HG03139 (cell line): ENCODE data around the gene MPL.

Experiments used
- ATAC-seq: cut with Tn5 transposase; IDR thresholded peaks from one replicate; pipeline ENCODE4 v1.9.1; 2021; ENCODE audit not compliant: unreplicated experiment

The MPL gene

DNA sequence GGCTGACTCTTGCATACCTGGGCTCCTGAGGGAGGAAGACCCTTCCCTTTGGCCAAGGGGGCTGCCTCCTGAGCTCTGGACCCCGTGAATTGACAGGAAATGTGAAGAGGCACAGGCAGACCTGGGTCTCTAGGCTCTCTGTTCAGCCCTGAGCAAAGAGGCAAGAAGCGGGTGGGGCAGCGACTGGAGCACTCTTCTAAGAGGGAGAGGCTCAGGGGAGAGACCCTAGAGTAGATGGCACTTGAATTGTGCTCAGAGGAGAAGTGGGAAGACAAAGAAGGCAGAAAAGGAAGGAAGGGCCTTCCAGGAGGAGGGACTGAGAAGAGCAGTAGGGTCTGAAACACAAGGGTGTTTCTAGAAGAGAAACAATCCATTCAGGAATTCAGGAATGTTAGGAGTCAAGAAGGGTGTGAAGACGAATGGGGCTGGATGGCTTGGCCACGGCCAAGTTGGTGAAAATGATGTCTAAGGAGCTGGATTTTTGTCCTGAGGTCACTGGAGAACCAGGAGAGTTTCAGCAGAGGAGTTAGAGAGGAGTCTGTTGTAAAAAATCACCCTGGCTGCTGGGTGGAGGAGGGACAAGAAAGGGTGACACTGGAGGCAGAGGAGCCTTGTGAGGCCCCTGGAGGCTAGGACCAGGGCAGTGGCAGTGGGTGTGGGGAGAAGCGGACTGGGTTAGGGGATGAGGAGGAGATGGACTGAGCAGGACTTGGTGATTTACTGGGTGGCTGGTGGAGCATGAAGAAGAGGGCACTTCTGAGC lies 31.5 kb upstream of the MPL start:
- ATAC-seq = no peak

DNA sequence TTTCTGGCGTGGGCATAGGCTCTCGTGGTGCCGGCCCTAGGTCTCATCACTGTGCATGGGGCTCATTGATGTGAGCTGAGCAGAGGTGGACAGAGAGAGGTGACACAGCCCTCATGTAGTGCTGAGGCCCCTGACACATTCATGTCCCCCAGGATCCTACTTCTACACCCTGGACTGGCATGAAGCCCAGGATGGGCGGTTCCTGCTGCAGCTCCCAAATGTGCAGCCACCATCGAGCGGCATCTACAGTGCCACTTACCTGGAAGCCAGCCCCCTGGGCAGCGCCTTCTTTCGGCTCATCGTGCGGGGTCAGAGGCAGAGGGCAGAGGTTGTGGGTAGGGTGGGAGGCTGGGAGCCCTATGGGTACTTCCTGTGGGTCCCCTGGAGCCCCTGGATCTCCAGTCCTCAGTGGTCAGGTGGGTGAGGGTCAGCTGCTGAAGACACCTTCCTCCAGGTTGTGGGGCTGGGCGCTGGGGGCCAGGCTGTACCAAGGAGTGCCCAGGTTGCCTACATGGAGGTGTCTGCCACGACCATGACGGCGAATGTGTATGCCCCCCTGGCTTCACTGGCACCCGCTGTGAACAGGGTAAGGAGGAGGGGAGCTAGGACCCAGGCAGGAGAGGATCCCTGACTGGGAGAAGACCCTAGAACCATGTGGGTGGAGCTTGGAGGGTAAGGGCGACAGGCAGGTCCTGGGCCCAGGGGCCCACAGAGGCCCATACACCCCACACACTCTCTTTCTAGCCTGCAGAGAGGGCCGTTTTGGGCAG lies 30.7 kb upstream of the MPL start:
- no peak for ATAC-seq

DNA sequence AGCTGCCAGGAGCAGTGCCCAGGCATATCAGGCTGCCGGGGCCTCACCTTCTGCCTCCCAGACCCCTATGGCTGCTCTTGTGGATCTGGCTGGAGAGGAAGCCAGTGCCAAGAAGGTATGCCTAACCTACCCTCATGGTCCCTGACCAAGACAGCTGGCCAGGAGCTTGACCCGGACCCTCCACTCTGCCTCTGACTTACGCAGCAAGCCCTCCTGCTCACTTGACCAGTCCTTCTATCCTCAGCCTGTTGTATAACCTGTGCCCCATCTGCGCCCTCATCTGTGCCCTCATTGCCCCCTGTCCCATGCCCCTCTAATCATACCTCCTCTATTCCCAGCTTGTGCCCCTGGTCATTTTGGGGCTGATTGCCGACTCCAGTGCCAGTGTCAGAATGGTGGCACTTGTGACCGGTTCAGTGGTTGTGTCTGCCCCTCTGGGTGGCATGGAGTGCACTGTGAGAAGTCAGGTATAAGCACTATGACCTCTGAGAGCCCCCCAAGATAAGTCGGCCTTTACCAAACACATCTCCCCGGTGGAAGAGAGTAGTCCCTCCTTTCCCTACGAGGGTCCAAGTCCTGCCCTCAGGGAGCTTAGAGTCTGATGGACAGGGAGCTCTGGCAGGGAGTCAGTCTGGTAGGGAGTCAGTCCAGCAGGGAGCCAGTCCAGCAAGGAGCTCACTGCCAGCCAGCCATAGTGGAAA lies 30.0 kb upstream of the MPL start:
- no peak for ATAC-seq

DNA sequence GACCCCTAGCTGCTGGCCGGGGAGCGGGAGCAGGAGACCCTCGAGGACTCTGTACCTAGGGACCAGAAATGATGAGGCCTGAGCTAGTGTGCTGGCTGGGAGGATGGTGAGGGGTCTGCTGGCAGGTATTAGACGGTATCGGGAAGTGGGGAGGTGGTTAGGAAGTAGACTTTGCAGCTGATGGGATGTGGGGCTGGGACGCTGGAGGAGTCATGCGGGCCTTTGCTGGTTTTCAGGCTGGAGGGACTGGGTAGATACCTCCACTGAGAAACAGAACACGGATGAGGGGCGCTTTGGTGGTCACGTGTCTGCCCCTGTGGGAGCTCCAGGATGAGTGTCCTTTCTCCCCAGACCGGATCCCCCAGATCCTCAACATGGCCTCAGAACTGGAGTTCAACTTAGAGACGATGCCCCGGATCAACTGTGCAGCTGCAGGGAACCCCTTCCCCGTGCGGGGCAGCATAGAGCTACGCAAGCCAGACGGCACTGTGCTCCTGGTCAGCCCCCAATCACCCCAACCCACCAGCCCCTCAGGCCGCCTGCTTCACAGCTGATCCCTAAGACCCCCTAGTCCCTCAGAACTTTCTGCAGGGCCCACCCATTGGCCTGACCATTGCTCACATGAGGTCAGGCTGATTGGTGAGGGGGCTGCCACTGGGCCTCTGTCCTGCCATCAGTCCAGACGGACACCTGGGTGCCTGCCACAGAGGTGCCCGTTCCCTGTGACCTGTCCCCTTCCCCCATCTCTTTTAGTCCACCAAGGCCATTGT lies 28.8 kb upstream of the MPL start:
- no peak for ATAC-seq

DNA sequence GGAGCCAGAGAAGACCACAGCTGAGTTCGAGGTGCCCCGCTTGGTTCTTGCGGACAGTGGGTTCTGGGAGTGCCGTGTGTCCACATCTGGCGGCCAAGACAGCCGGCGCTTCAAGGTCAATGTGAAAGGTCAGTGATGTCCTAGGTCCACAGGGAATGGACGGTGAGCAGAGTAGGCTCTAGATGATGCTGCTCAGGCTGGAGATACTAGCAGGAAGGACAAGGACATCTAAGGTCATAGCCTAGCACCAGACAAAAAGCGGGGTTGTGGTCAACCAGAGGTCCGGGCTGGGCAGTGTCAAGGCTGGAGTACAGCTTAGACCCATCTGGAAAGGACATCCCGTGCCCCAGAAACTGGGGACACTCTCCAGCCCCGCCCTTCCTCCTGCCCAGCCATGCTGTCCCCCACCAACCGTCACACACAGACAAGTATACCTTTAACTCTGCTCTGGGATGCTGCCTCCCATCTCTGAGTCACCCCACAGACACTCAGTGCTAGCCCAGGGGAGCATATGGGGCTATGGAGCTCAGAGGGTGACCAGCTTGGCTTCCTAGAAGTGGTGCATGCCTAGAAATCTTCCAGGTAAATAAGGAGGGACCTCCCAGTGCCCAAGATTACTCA lies 28.1 kb upstream of the MPL start:
- no peak for ATAC-seq

DNA sequence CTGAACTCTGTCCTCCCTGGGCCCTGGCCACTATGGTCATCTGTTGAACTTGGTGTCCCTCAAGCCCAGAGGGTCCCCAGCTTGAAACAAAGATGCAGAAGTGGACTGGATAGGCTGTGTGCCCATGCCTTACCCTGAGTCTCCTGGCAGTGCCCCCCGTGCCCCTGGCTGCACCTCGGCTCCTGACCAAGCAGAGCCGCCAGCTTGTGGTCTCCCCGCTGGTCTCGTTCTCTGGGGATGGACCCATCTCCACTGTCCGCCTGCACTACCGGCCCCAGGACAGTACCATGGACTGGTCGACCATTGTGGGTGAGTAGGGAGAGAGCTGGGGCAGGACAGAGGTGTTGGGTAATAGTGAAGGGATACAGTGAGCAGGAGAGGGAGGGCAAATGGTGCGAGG lies 26.1 kb upstream of the MPL start:
- no peak for ATAC-seq

DNA sequence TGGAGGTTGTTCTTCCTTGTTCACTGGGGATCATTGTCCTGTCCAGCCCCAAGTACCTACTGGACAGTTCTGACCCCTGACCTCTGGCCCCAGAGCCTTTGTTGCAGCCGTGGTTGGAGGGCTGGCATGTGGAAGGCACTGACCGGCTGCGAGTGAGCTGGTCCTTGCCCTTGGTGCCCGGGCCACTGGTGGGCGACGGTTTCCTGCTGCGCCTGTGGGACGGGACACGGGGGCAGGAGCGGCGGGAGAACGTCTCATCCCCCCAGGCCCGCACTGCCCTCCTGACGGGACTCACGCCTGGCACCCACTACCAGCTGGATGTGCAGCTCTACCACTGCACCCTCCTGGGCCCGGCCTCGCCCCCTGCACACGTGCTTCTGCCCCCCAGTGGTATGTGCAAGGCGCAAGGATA lies 25.4 kb upstream of the MPL start:
- ATAC-seq = no peak

DNA sequence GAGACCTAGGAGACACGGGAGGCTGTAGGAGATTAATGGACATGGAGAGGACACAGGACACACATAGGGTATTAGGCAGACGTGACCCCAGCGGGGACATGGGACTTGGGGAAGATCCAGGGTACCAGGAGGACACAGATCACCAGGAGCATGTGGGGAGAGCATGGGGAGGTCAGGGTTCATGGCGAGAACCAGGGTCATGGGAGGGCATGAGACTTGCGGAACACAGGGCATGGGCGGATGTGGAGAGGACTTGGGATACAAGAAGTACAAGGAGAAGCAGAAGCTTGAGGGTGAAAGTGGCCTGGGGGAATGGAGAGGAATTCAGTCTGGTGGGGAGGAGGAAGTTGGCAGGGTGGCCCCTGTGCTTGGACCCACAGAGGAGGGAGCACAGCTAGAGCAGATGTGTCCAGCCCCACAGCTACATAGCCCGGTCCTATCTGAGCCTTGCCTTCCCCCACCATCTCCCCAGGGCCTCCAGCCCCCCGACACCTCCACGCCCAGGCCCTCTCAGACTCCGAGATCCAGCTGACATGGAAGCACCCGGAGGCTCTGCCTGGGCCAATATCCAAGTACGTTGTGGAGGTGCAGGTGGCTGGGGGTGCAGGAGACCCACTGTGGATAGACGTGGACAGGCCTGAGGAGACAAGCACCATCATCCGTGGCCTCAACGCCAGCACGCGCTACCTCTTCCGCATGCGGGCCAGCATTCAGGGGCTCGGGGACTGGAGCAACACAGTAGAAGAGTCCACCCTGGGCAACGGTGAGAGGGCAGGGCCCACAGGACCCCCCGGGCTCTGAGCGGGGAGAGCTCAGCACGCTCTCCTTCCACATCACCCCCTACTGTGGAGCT lies 24.7 kb upstream of the MPL start:
- no peak for ATAC-seq

DNA sequence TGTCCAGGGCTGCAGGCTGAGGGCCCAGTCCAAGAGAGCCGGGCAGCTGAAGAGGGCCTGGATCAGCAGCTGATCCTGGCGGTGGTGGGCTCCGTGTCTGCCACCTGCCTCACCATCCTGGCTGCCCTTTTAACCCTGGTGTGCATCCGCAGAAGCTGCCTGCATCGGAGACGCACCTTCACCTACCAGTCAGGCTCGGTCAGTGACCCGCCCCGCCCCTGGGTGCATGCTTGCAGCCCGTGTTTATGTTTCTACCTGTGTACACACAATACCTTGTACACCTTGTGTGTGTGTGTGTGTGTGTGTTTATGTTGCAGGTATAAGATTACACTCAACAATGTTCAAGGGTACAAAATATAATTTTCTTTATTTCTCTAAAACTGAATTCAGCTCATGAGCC lies 23.8 kb upstream of the MPL start:
- no peak for ATAC-seq

DNA sequence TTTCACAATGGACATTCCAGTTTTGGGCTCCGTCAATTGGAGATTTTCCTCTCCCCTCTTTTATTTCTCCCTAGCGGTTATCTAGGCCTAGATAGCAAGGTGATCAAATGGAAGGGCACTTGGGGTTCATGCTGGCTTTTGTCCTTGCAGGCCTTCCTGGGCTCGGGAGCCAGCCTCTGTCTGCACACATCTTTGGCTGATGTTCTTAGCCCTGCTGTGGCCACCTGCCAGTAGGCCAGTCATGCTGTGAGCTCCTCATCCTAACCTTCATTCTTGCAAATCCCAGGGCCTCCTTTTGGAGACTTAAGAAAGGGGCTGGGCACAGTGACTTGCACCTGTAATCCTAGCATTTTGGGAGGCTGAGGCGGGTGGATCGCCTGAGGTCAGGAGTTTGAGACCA lies 23.4 kb upstream of the MPL start:
- ATAC-seq = no peak

DNA sequence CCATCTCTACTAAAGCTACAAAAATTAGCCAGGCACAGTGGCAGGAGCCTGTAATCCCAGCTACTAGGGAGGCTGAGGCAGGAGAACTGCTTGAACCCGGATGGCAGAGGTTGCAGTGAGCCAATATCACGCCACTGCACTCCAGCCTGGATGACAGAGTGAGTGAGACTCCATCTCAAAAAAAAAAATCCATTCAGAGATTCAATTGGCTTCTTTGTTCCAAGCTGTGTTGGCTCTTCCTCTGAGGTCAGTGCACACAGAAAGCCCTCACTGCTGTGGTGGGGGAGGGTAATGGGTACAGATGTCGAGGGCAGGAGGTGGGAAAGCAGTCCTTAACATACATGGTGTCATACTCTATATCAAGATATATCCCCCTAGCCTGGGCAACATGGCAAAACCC lies 22.1 kb upstream of the MPL start:
- ATAC-seq = no peak

DNA sequence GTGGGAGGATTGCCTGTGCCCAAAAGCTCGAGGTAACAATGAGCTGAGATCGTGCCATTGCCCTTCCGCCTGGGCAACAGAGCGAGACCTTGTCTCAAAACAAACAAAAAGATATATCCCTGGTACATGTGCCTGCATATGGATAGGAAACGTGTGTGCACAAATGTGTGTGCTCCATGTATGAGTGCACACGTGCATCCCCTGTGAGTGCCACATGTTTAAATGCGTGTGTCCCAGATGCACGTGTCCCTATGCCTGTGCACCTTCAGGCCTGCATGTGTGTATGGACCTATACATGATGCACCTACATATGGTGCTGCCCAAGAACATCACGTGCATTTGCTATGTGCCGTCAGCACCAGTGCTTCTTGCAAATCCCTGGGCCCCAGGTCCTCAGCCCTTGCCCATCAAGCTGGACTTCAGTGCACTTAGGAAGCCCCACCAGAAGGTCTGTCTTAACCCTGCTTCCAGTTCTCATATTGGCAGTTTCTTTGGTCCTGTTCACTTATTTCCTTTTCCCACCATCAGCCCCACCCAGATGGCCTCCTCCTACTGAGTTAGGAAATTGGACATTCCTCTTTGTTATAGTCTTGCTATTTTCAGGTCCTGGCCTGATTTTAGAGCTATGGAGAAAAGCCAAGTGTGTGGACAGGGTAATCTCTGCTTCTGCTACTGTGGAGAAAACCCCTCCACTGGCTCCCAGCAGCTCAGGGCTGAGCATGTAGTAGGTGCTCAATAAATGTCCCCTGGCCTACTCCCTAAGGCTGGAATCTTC lies 21.5 kb upstream of the MPL start:
- no peak for ATAC-seq

DNA sequence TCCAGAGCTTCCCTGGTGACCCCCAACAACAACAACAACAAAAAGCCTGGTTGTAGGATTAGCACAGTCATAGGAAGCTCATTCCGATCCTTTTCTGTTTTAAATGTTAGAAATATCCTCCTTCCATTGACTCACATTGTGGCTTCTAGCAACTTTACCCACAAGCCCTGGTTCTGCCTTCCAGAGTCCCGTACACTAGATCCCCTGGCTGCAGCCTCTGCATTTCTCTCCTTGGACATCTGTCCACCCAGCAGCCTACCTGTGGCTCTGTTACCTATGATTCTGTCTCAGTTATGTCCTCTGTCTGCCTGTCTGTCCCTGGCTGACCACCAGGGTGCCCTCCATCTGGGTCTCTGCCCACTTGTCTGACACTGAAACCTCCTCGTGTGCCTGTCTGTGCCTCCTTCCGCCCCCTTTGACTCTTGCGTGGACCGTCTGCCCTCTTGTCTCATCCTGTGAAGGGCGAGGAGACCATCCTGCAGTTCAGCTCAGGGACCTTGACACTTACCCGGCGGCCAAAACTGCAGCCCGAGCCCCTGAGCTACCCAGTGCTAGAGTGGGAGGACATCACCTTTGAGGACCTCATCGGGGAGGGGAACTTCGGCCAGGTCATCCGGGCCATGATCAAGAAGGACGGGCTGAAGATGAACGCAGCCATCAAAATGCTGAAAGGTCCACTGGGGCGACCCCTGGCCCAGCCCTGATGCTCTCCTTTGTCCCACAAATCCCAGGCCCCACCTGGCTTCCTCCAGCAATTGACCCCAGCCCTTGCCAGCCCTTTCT lies 20.7 kb upstream of the MPL start:
- ATAC-seq = no peak

DNA sequence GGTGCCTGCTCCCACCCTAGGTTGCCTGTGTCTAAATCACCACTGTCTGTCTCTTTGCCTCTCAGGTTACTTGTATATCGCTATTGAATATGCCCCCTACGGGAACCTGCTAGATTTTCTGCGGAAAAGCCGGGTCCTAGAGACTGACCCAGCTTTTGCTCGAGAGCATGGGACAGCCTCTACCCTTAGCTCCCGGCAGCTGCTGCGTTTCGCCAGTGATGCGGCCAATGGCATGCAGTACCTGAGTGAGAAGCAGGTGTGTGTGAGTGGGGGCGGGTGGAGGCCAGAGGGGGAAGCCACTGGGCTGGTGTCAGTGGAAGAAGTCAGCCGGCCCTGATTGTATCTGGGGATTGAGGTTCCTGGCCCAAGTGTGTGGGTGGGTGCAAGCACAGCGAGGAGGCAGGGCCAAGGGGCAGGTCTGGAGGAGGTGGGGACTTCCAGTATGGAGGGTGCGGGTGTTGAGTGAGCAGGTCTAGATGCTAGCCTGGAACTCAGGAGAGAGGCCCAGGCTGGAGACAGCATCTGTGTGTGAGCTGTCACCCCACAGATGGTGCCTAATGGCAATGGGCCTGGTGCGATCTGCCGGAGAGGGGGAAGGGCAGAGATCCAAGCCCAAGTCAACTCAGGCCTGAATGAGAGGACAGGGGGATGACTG lies 19.7 kb upstream of the MPL start:
- ATAC-seq = no peak

DNA sequence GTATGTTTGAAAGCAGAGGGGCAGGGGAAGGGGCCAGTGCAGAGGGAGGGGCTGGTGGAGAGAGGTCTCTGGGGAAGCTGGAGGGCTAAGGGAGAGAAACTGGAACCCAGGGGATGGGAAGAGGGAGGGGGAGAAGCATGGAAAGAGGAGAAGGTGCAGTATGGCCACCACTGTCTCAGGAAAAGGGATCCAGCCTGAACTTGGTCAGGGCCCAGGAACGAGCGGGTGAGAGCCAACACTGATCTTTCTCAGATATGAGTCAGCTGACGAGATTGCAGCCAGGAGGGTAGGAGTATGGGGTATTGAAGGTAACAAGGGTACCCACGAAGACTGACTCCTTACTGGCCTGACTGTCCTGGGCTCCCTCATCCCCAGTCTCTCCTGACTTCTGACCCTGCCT lies 18.8 kb upstream of the MPL start:
- no peak for ATAC-seq

DNA sequence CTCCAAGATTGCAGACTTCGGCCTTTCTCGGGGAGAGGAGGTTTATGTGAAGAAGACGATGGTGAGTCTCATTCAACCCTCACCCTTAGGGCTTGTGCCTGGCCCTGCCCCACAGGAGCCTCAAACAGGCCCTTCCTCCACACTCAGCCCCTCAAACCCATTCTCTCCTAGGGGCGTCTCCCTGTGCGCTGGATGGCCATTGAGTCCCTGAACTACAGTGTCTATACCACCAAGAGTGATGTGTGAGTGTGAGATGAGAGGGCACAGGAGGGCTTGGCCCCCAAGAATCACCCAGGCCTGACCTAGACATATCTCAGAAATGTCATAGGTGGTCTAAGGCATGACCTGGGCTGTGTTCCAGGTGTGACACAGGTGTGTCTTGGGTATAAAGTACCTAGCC lies 18.3 kb upstream of the MPL start:
- no peak for ATAC-seq

DNA sequence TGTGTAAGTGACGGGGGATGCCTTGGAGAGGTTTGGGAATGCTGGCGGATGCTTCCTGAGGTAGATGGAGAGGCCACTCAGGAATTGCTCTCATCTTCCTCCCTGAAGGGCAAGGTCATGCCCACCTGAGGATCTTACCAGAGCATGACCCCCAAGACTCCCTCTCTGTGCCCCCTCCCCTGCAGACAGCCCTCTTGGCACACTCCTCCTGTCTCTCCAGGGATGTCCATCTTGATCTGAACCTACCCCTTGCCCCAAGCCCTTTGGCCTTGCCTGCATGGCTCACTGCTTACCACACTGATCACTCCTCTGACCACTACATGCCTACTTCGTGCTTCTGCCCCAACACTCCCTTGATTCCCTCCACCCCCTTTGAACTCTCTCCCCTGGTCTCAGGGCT lies 17.9 kb upstream of the MPL start:
- no peak for ATAC-seq

DNA sequence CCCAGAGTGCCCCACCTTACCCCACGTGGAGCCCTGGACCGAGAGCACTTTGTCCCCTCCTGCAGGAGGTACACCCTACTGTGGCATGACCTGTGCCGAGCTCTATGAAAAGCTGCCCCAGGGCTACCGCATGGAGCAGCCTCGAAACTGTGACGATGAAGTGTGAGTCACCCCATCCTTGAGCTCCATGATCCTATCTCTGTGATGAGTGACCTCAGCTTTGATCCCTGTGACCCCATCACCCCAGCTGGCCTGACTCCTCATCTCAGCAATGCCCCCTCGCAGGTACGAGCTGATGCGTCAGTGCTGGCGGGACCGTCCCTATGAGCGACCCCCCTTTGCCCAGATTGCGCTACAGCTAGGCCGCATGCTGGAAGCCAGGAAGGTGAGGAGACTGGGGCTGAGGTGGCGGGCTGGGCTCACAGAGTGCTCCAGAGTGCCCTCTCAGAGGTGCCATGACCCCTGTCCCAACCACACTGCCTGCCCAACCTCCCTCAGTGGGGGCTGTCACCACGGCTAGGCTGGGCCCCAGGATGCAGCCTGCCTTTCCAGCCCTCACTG lies 16.2 kb upstream of the MPL start:
- no peak for ATAC-seq
